DMS53 (cell line): ENCODE measurements around the gene HDAC5.

Experiments used
- DNase-seq: peaks from one replicate; lab custom pipeline; 2025; lab: John Stamatoyannopoulos, UW

The HDAC5 gene

GRCh38 chr17:44086364-44087311, 36.8 kb downstream of the HDAC5 start:
- peak; percentile 91 for DNase-seq

DNA sequence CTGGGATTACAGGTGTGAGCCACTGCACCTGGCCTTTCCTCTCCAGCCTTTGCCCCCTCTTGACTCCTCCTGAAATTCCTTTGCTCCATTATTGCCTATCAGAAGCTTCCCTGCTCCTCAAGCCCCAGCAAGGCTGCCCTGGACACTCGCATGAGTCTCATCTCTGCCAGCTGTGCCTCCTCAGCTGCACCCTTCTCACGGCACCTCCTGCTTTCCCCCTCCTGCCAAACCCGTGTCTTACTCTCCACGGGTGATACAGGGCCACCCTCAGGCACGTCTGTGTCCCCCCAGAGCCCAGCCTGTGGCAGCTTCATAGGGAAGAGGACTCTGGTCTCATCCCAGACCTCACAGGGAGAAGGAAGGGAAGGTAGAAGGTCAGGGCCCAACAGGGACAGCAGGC, 37.5 kb downstream of the HDAC5 start:
- no peak for DNase-seq

DNA sequence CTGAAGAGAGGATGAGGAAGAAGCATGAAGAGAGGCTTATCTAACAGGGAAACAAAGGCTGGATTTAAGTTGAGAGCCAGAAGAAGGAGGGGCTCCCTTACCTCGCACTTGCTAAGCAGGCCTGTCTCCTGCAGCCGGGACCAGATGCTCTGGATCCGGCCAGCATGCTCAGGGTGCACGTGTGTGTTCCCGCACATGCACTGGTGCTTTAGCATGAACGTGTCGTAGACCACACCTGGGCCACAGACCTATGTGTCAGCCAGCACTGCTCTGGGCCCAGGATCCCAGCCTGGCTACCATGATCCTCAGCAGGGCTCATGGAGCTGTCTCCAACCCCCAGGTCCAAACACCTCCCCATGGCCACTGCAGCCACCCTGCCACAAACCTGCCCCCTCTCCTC, 38.5 kb downstream of the HDAC5 start:
- no peak for DNase-seq

DNA sequence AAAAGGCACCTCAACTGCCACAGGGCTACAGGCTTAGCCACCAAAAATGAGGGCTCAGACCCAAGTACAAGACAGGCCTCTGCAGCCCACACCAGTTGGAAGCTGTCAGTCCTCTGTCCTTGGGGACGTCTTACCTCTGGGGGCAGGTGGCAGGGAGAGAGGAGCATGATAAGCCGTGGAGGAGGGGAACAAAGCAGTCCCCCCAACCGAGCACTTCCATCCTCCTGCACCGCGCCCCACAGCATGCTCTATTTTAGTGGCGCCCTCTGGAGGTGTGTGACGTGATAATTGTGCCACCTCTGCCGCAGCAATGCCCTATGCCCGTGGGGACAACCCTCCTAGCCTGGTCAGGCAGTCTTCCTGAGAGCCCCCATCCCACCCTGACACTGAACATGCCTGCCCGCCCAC, 39.3 kb downstream of the HDAC5 start:
- DNase-seq: peak; percentile 65

GRCh38 chr17:44083250-44083849, 40.1 kb downstream of the HDAC5 start:
- peak; percentile 93 for DNase-seq

DNA sequence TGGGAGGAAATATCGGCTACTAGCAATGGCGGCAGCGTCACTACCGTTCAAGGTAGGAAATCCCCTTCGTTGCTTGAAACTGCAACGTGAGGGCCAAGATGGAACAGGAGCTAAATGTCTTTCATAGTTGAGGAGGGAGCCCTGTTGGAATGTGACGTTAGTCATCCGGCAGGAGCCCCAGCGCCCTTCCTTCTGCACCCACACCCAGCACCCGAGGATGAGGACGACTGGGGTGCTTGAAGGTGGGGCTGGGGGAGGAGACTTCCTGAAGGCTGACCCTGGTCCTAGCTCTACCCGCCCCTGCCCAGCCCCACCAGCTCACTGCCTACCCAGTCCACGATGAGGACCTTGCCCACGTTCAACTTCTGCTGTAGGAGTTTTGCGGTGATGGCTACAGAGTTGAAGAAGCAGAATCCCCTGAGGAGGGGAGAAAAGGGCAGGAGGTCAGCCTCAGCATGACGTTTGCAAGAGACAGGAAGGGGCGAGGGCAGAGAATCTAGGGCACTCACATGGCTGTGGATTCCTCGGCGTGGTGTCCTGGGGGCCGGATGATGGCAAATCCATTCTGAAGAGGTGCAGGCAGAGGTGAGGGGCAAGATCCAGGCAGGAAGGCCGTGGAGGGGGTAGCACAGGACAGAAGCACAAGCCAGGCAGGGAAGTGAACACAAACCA, 41.0 kb downstream of the HDAC5 start:
- DNase-seq: no peak

- DNase-seq: no peak
Observed at GRCh38 chr17:44081681-44082080, 41.8 kb downstream of the HDAC5 start.

DNA sequence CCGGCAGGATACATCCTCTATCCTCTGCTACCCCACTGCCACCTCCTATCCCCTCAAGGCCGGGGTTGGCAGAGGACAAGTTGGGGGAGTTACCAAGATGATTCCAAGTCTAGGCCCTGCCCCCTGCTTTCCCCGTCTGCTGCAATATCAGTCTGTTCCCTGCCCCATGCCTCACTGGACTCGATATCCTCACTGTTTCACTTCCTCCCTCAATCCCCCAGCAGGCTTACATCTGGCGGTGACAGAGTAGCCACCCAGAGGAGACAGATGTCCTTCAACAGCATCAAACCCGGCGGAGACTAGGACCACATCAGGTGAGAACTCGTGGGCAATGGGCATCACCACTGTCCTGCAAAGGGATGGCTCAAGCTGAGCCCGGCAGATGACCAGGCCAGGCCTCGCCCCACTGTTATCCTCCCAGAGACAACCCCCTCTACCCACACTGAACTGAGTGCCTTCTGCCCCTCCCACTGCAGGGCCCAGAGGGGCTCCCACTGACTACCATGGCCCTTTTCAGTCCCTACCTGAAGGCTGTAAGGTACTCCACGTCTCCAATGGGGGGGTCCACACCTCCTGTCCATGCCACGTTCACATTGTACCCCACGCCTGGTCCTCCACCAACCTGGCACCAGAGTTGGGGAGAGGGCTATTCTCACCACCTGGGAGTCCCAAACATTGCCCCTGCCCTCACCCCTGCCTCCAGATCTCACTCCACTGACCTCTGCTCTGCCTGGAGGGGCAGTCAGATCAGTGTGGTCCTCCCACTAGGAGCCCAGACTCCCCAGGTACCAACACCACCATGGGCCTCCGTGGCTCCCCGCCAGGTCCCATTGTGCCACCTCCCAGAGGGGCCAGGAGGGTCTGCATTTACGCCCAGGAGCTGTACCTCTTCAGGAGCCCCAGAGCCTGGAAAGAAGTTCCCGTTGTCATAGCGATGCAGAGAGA, 43.3 kb downstream of the HDAC5 start:
- DNase-seq: no peak

DNA sequence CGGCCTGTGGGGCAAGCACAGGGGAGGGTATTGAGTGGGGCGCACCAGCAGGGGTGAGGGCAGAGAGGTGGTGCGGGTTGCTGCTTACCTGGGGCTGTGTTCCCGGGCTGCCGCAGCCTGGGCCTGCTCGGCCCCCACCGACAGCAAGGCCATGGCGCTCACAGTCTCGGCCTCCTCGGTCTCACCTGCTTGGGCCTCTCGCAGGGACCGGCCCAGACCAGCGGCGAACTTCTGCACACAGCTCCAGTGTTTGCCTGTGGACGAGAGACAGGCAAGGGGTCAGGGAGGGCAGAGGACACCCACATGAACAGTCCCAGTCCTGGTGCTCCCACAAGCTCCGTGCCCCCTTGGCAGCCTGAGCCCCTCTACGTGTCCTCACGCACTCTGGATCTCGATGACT, 45.0 kb downstream of the HDAC5 start:
- DNase-seq: no peak

DNA sequence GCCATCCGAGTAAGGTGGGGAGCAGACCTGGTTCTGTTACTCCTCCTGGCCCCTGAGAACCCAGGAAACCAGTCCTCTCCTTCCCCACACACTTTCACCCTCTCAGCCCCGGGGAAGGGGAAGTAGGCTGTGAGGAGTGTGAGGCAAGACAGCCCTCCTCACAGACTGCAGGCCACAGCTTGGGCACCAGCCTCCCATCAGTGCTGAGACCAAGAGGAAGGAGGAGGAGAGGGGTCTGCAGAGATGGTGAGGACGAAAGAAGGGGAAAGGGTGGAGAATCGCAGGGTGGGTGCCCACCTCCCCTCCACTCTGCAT, 45.9 kb downstream of the HDAC5 start:
- no peak for DNase-seq

GRCh38 chr17:44076716-44077594, 46.5 kb downstream of the HDAC5 start:
- DNase-seq: no peak

- no peak for DNase-seq
Observed at GRCh38 chr17:44075598-44076293, 47.7 kb downstream of the HDAC5 start.

GRCh38 chr17:44074911-44075285, 48.5 kb downstream of the HDAC5 start:
- no peak for DNase-seq

GRCh38 chr17:44074231-44074910, 49.1 kb downstream of the HDAC5 start:
- no peak for DNase-seq

DNA sequence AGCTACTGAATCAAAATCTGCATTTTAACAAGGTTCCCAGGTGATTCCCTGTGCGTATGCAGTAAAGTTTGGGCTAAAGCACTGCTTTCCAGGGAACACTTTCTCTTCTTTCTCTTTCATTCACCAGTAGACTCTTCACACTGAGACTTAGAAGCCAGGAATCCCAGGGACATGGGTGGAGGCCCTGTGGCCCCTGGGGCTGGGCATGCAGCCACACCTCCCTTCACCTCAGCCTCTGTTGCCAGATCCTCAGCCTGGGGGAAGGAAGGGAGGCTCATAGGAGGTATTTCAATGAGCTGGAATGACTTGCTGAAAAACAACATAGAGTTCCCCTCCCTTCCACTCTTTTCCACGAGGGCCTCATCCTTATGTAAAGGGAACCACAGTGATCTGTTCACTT, 51.7 kb downstream of the HDAC5 start:
- DNase-seq: no peak

DNA sequence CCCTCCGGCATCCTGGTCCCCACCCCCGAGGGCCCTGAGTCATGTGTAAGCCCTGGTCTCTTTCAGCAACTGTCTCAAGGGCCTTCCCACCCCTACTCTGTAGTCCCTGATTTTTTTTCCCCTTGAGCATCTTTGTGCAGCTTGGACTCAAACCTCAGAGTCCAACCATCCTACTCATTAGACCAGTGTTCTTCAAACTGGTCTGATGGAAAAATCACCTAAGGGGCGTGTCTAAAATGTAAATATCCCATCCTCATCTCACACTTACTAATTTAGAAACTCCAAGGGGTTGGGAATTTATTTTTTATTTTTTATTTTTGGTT, 52.3 kb downstream of the HDAC5 start:
- DNase-seq: no peak

DNA sequence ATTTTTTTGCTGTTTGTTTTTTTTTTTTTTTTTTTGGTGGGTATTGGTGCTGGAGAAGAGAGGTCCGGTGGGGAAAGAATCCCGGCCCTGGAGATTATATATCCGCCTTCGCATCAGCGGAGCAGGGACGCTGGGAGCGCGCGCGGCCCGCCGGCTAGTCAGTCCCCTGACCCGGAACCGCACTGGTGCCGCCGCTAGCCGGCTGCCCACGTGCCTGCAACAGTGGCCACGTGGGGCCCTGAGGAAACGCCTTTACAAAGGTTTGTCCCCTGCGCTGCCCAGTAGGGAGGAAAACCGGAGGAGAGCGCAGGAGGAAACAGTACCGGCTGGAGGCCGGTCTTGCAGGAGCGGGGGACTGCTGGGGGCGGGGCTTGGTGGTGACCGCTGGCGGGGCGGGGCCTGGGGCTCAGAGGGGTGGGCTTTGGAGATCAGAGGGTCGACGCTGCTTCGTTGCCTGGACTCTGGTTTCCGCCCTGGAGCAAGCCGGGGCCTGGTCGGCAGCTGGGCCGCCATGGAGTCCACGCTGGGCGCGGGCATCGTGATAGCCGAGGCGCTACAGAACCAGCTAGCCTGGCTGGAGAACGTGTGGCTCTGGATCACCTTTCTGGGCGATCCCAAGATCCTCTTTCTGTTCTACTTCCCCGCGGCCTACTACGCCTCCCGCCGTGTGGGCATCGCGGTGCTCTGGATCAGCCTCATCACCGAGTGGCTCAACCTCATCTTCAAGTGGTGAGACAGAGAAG, 52.8 kb downstream of the HDAC5 start, which contains the start of gene G6PC3:
Gene G6PC3, plus strand, starts transcription at position 281 of the 743 bp plus-strand sequence. Its CDS starts 231 bp downstream, at position 512.
- peak; percentile 100 for DNase-seq

GRCh38 chr17:44069974-44070454, 53.4 kb downstream of the HDAC5 start:
- peak; percentile 70 for DNase-seq

DNA sequence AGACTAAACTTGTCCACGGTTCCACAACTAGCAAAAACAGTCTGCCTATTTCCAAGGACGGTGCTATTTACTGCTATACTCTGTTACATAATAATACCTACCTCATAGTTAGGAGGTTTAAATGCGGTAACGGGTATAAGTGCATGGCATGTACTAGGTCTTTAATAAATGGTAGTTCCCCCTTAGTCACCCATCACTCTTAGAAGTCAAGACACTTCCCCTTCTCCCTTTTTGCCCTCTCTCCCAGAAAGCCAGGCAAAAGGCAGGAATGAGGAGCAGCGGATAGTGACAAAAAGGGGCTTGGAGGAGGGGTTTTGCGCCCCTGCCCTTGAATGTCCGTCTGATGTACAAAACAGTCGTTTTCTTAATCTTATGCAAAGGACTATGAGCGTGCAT, 55.9 kb downstream of the HDAC5 start:
- no peak for DNase-seq
